Stomach smooth muscle (tissue), 2 donors: Measurements from ENCODE around the gene IL3RA.
"Not testable (repeated sequence)": the region's sequence is repeated elsewhere in the genome, so short reads cannot be mapped to it uniquely, and the experiment has no call there.

Source experiments
- H3K27ac ChIP-seq: one replicate; pipeline ENCODE4 v1.7.0; 2013; ENCODE audit warnings: mild to moderate bottlenecking, low read length, inconsistent platforms
- H3K27me3 ChIP-seq, 2 donors: one replicate each; pipeline ENCODE4 v1.7.0; 2013; ENCODE audit warnings: low read length in 2 of 2; ENCODE audit not compliant: insufficient read depth in 2 of 2, control insufficient read depth in 1 of 2
- H3K36me3 ChIP-seq, 2 donors: one replicate each; pipeline ENCODE4 v1.7.0; 2013; ENCODE audit warnings: low read length in 2 of 2; ENCODE audit not compliant: control insufficient read depth in 2 of 2, insufficient read depth in 2 of 2
- H3K4me1 ChIP-seq: one replicate; pipeline ENCODE4 v1.7.0; 2013; ENCODE audit warnings: low read length; ENCODE audit not compliant: control insufficient read depth, insufficient read depth
- H3K4me3 ChIP-seq, 2 donors: one replicate each; pipeline ENCODE4 v1.7.0; 2013; ENCODE audit warnings: low read length in 2 of 2
- H3K9ac ChIP-seq, 2 donors: one replicate each; pipeline ENCODE4 v1.7.0; 2013; ENCODE audit warnings: low read length in 2 of 2, mild to moderate bottlenecking in 1 of 2
- H3K9me3 ChIP-seq, 2 donors: one replicate each; pipeline ENCODE4 v1.7.0; 2013; ENCODE audit warnings: low read length in 2 of 2; ENCODE audit not compliant: control insufficient read depth in 2 of 2
- donor health status: healthy.
- donor health status: Pancreatic carcinoma.

Gene IL3RA

DNA sequence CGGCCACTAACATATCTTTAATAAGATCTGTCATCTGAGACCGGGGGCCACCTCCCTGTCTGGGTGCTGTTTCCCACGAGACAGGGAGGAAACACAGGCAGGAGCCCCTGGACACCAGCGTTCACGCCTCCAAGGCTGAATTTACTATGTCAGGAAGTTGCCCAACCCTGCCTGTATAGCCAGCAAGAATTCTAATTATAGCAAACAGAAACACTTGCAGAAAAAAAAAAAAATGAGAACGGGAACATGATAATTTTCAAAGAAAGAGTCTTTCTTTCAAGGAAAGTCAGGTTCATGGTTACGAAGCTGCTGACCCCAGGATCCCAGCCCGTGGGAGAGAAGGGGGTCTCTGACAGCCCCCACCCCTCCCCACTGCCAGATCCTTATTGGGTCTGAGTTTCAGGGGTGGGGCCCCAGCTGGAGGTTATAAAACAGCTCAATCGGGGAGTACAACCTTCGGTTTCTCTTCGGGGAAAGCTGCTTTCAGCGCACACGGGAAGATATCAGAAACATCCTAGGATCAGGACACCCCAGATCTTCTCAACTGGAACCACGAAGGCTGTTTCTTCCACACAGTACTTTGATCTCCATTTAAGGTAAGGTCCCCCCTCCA lies at the start of gene IL3RA:
Gene IL3RA, plus strand, starts transcription at position 455 of the 613 bp plus-strand sequence. CDS start 4,981 bp downstream, outside the sequence.
- Histone ChIP-seq H3K36me3 (peaks cover 0 to 3% of the 10 kb centered on the region in 2 donors), H3K4me3 (peak within 1 kb of the TSS; percentile 44 to 82), H3K27ac (peak within 1 kb of the TSS; percentile 64), H3K4me1 (peaks cover 6% of the 10 kb centered on the region), H3K9me3 (no peaks in the 10 kb centered on the region), H3K27me3 (no peaks in the 10 kb centered on the region), H3K9ac (peak within 1 kb of the TSS; percentile 47 to 82)

DNA sequence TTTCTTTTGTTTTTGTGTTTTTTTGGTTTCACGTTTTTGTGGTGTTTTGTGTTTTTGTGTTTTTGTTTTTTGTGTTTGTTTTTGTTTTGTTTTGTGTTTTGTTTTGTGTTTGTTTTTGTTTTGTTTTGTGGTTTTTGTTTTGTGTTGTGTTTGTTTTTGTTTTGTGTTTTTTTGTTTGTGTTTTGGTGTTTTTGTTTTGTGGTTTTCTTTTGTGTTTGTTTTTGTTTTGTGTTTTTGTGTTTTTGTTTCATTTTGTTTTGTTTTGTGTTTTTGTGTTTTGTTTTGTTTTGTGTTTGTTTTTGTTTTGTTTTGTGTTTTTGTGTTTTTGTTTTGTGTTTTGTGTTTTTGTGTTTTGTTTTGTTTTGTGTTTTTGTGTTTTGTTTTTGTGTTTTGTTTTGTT lies 47.0 kb upstream of the IL3RA start:
- Histone ChIP-seq H3K9ac (no peak overlapping the region), H3K4me1 (no peaks in the 10 kb centered on the region), H3K36me3 (no peaks in the 10 kb centered on the region), H3K27me3 (no peaks in the 10 kb centered on the region), H3K9me3 (no peaks in the 10 kb centered on the region), H3K4me3 (no peak overlapping the region), H3K27ac (no peak overlapping the region)

DNA sequence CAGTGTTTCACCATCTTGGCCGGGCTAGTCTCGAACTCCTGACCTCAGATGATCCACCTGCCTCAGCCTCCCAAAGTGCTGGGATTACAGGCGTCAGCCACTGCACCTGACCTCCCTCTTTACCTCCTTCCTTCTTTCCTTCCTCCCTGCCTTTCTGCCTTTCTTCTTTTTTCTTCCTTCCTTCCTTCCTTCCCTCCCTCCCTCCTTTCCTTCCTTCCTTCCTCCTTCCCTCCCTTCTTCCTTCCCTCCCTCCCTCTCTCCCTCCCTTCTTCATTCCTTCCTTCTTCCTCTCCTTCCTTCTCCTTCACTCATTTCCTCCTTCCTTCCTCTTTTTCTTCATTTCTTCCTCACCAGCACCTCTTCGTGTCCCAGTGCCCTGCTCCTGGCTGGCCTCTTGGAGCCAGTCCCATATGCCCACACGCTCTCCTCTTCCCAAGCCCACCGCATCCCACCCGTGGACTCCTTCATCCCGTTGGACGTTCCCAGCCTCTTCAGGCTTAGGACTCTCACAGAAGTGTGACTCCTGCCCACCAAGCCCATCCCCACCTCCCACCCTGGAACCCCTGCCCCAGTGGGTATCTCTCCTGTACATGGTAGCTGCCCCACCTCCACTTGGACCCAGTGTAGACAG lies 45.4 kb upstream of the IL3RA start:
- Histone ChIP-seq H3K9me3 (no peaks in the 10 kb centered on the region), H3K4me3 (no peak overlapping the region), H3K9ac (no peak overlapping the region), H3K27me3 (peaks cover 0 to 2% of the 10 kb centered on the region in 2 donors), H3K4me1 (no peaks in the 10 kb centered on the region), H3K36me3 (no peaks in the 10 kb centered on the region), H3K27ac (no peak overlapping the region)

DNA sequence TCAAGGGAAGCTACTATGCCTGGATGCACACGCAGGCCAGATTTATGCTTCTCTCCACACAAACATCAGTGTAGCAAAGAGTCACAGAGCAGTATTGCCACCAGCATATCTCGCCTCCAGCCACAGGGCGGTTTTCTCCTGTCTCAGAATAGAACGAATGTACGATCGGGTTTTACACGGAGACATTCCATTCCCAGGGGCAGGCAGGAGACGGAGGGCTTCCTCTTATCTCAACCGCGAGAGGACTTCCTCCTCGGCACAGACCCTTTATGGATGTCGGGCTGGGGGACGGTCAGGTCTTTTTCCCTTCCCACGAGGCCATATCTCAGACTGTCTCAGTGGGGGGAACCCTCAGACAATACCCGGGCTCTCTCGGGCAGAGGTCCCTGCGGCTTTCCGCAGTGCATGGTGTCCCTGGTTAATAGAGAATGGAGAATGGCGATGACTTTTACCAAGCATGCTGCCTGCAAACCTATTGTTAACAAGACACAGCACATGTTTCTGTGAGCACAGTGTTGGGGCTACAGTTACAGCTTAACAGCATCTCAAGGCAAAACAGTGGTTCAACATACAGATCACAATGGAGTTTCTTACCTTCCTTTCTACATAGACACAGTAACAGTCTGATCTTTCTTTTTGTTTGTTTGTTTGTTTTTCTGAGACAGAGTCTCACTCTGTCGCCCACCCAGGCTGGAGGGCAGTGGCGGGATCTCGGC lies 43.9 kb upstream of the IL3RA start:
- Histone ChIP-seq H3K4me1 (no peaks in the 10 kb centered on the region), H3K9me3 (no peaks in the 10 kb centered on the region), H3K36me3 (no peaks in the 10 kb centered on the region), H3K9ac (no peak overlapping the region), H3K27me3 (peaks cover 0 to 2% of the 10 kb centered on the region in 2 donors), H3K4me3 (no peak overlapping the region), H3K27ac (no peak overlapping the region)

DNA sequence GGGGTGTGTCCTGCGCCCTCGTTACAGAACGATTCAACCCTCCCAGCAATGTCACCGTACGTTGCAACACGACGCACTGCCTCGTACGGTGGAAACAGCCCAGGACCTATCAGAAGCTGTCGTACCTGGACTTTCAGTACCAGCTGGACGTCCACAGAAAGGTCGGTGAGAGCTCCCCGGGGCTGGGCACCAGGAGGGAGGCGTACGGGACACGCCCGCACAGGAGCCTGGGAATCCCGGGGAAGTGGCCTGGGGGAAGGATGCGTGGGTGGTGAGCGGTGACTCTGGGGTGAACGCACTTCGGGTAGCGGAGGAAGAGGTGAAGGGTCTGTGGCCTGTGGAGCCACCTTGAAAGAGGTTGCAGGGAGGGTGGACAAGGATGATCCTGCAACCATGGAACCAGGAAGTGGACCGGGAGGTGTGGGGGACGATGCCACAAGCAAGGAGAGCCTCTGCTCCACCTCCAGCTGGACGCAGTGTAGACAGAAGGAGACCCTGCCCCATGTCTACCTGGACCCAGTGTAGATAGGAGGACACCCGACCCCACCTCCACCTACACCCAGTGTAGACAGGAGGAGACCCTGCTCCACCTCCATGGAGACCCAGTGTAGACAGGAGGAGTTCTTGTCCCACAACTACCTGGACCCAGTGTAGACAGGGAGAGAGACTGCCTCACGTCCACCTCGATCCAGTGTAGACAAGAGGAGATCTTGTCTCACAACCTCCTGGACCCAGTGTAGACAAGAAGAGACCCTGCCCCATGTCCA lies 42.1 kb upstream of the IL3RA start:
- Histone ChIP-seq H3K9me3 (peaks cover 0 to 4% of the 10 kb centered on the region in 2 donors), H3K4me1 (no peaks in the 10 kb centered on the region), H3K36me3 (no peaks in the 10 kb centered on the region), H3K4me3 (no peak overlapping the region), H3K9ac (no peak overlapping the region), H3K27me3 (peaks cover 0 to 2% of the 10 kb centered on the region in 2 donors), H3K27ac (no peak overlapping the region)

DNA sequence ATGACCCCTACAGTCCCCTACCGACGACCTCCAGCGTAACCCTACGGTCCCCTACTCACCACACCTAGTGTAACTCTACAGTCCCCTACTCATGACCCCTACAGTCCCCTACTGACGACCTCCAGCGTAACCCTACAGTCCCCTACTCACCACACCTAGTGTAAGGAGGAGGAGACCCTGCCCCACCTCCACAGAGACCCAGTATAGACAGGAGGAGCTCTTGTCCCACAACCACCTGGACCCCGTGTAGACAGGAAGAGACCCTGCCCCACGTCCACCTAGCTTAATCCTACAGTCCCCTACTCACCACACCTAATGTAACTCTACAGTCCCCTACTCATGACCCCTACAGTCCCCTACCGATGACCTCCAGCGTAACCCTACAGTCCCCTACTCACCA lies 41.0 kb upstream of the IL3RA start:
- Histone ChIP-seq H3K4me1 (no peaks in the 10 kb centered on the region), H3K36me3 (no peaks in the 10 kb centered on the region), H3K9ac (no peak overlapping the region), H3K4me3 (no peak overlapping the region), H3K27ac (no peak overlapping the region), H3K27me3 (peaks cover 0 to 2% of the 10 kb centered on the region in 2 donors), H3K9me3 (peaks cover 0 to 4% of the 10 kb centered on the region in 2 donors)

DNA sequence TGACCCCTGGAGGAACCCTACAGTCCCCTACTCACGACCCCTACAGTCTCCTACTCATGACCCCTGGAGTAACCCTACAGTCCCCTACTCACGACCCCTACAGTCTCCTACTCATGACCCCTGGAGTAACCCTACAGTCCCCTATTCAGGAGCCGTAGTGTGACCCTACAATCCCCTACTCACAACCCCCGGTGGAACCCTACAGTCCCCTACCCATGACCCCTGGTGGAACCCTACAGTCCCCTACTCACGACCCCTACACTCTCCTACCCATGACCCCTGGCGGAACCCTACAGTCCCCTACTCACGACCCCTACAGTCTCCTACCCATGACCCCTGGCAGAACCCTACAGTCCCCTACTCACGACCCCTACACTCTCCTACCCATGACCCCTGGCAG lies 39.0 kb upstream of the IL3RA start:
- not testable (repeated sequence) for H3K9me3 ChIP-seq, H3K36me3 ChIP-seq, H3K4me1 ChIP-seq, H3K9ac ChIP-seq, H3K4me3 ChIP-seq, H3K27ac ChIP-seq, H3K27me3 ChIP-seq

DNA sequence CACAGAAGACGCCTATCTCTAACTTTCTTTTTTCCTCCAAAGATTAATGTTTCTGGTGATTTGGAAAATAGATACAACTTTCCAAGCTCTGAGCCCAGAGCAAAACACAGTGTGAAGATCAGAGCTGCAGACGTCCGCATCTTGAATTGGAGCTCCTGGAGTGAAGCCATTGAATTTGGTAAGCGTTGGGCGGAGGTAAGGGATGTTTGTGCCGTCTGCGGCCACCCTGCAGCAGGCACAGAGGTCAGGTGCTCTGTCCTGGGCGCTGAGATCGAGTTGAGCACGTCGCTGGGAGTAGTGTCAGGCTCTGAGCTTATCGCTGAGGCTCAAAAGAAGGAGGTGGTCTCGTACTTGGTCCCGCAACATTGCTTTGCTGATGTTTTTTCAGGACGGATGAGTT lies 36.1 kb upstream of the IL3RA start:
- Histone ChIP-seq H3K27me3 (peaks cover 0 to 1% of the 10 kb centered on the region in 2 donors), H3K36me3 (no peaks in the 10 kb centered on the region), H3K9me3 (peaks cover 0 to 4% of the 10 kb centered on the region in 2 donors), H3K27ac (no peak overlapping the region), H3K4me1 (no peaks in the 10 kb centered on the region), H3K9ac (no peak overlapping the region), H3K4me3 (no peak overlapping the region)

DNA sequence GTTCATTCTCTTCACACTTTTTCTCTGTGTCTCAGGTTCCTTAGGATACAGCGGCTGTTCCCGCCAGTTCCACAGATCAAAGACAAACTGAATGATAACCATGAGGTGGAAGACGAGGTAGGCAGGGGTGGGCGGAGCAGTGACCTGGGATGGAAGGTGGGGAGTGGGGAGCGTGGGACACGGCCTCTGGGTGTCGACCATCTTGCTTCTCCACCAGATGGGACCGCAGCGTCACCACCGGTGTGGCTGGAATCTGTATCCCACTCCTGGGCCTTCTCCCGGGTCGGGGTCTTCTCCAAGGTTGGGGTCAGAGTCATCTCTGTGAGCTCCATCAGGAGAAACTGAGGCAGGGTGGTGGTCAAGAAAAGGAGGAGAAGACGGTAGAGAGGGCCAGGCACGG lies 31.2 kb upstream of the IL3RA start:
- H3K27me3 ChIP-seq, result no peaks in the 10 kb centered on the region
- H3K9me3 ChIP-seq, result peaks cover 4 to 12% of the 10 kb centered on the region in 2 donors
- no peak overlapping the region for H3K9ac ChIP-seq
- no peaks in the 10 kb centered on the region for H3K36me3 ChIP-seq
- no peak overlapping the region for H3K4me3 ChIP-seq
- H3K27ac ChIP-seq, result no peak overlapping the region
- H3K4me1 ChIP-seq, result no peaks in the 10 kb centered on the region

DNA sequence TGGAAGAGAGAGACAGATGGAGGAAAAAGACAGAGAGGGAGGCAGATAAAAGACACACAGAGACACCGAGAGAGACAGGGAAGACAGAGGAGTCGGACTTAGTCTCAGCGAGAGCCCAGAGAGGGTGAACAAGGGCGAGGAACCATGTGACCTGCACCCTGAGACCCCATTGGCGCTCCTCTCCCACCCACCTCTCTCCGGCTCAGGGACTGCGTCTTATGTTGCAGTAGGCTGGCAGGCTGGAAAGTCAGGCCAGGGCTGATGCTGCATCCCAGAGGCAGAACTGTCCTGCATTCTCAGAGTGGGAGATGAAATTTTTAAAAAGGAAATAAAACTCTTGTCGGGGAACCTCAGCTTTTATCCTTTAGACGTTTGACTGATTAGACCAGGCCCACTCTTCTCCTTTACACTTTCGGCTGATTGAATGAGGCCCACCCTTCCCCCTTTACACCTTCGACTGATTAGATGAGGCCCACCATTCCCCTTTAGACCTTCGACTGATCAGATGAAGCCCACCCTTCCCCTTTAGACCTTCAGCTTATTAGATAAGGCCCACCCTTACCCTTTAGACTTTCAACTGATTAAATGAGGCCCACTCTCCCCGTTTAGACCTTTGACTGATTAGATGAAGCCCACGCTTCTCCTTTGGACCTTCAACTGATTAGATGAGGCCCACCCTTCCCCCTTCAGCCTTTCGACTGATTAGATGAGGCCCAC lies 29.5 kb upstream of the IL3RA start:
- no peak overlapping the region for H3K4me3 ChIP-seq
- no peak overlapping the region for H3K9ac ChIP-seq
- H3K9me3 ChIP-seq, result peaks cover 4 to 12% of the 10 kb centered on the region in 2 donors
- H3K4me1 ChIP-seq, result no peaks in the 10 kb centered on the region
- no peaks in the 10 kb centered on the region for H3K27me3 ChIP-seq
- H3K27ac ChIP-seq, result no peak overlapping the region
- H3K36me3 ChIP-seq, result no peaks in the 10 kb centered on the region
